HepG2 (cell line): ENCODE data around the gene EXOC3L4. TPM values are rescaled to one million over a fixed set of nuclear protein-coding genes. Genes with fewer than 3 reads are reported as not detected.

ENCODE experiments used
- DNMT3B ChIP-seq: conservative IDR thresholded peaks from 2 replicates; pipeline ENCODE4 v1.6.1; 2016; ENCODE audit warnings: missing biosample characterization, control low read depth
- GMEB2 ChIP-seq: IDR thresholded peaks from 2 replicates; pipeline ENCODE4 v1.6.1; 2016; ENCODE audit warnings: missing biosample characterization, missing genetic modification reagents, low read depth
- HOMEZ ChIP-seq: IDR thresholded peaks from 2 replicates; pipeline ENCODE4 v1.6.1; 2016; ENCODE audit warnings: low read depth
- KLF16 ChIP-seq, 2 experiments: sonication (generic) in 1 of 2; formaldehyde crosslinking in 1 of 2; IDR thresholded peaks; 2 replicates each; pipeline versions ENCODE4 v1.6.1 to v1.8.0; 2016 to 2023; ENCODE audit warnings: missing genetic modification reagents in 2 of 2, missing compliant biosample characterization in 1 of 2
- NR2C2 ChIP-seq: sonication (generic); formaldehyde crosslinking; IDR thresholded peaks from 2 replicates; pipeline ENCODE4 v1.4.0; 2020; ENCODE audit warnings: missing genetic modification reagents, mild to moderate bottlenecking, moderate library complexity, borderline replicate concordance
- NR2F2 ChIP-seq: IDR thresholded peaks from 2 replicates; pipeline ENCODE4 v1.6.1; 2012; ENCODE audit warnings: low read depth, inconsistent platforms, borderline replicate concordance
- PHB2 ChIP-seq: fragments of 450-650 bp; IDR thresholded peaks from 2 replicates; pipeline ENCODE4 v1.6.1; 2018; ENCODE audit not compliant: partially characterized antibody
- SOX6 ChIP-seq, 2 experiments: fragments of 450-650 bp in 1 of 2; sonication (generic) in 1 of 2; formaldehyde crosslinking in 1 of 2; IDR thresholded peaks; 2 replicates each; pipeline versions ENCODE4 v1.4.0 to v1.6.1; 2017 to 2020; ENCODE audit warnings: antibody characterized with exemption in 1 of 2, mild to moderate bottlenecking in 1 of 2, missing genetic modification reagents in 1 of 2
- SP4 ChIP-seq: sonication (generic); formaldehyde crosslinking; IDR thresholded peaks from 2 replicates; pipeline ENCODE4 v1.8.1; 2023; ENCODE audit warnings: mild to moderate bottlenecking, missing genetic modification reagents
- SRSF9 ChIP-seq: fragments of 200-400 bp; formaldehyde crosslinking; IDR thresholded peaks from 2 replicates; pipeline ENCODE4 v1.6.1; 2018; ENCODE audit warnings: borderline replicate concordance, mild to moderate bottlenecking, low read depth, low read length; ENCODE audit not compliant: insufficient read depth, poor library complexity, severe bottlenecking
- SSRP1 ChIP-seq: IDR thresholded peaks from 2 replicates; pipeline ENCODE4 v1.6.1; 2016; ENCODE audit warnings: control low read depth
- STAT6 ChIP-seq: sonication (generic); formaldehyde crosslinking; IDR thresholded peaks from 2 replicates; pipeline ENCODE4 v1.4.0; 2020; ENCODE audit warnings: missing genetic modification reagents, mild to moderate bottlenecking, borderline replicate concordance
- TBP ChIP-seq: sonication (generic); formaldehyde crosslinking; IDR thresholded peaks from 2 replicates; pipeline ENCODE4 v1.5.0; 2020; ENCODE audit warnings: missing genetic modification reagents
- ZBTB1 ChIP-seq: sonication (generic); formaldehyde crosslinking; IDR thresholded peaks from 2 replicates; pipeline ENCODE4 v1.4.0; 2020; ENCODE audit warnings: missing genetic modification reagents, borderline replicate concordance
- ZBTB10 ChIP-seq: sonication (generic); formaldehyde crosslinking; IDR thresholded peaks from 2 replicates; pipeline ENCODE4 v1.4.0; 2020; ENCODE audit warnings: missing genetic modification reagents, borderline replicate concordance
- ZNF354B ChIP-seq: sonication (generic); formaldehyde crosslinking; IDR thresholded peaks from 2 replicates; pipeline ENCODE4 v1.8.0; 2022; ENCODE audit warnings: mild to moderate bottlenecking, missing genetic modification reagents
- ZNF468 ChIP-seq: sonication (generic); formaldehyde crosslinking; IDR thresholded peaks from 2 replicates; pipeline ENCODE4 v1.8.0; 2022; ENCODE audit warnings: mild to moderate bottlenecking, moderate library complexity, missing genetic modification reagents
- ZNF672 ChIP-seq: sonication (generic); formaldehyde crosslinking; IDR thresholded peaks from 2 replicates; pipeline ENCODE4 v1.8.1; 2022; ENCODE audit warnings: missing genetic modification reagents
- ZNF790 ChIP-seq: sonication (generic); formaldehyde crosslinking; IDR thresholded peaks from 2 replicates; pipeline ENCODE4 v1.8.0; 2022; ENCODE audit warnings: missing genetic modification reagents, mild to moderate bottlenecking, borderline replicate concordance
- ZSCAN21 ChIP-seq: sonication (generic); formaldehyde crosslinking; IDR thresholded peaks from 2 replicates; pipeline ENCODE4 v1.8.0; 2022; ENCODE audit warnings: mild to moderate bottlenecking, missing genetic modification reagents, moderate library complexity, borderline replicate concordance
- polyA plus RNA-seq, 8 experiments: library from polyadenylated mRNA; depleted of rRNA in 3 of 8; stranded (reverse) in 7 of 8; unstranded in 1 of 8; fragments of >200 nt; fragmentation: Illumina TruSeq in 4 of 8; extraction: Trizol in 4 of 8; gene quantifications; 2 replicates each; pipeline versions ENCODE4 v1.2.1 to v1.2.3, GENCODE V29; 2011 to 2016; ENCODE audit warnings: low read depth in 4 of 8, missing spikeins in 1 of 8, mixed read lengths in 1 of 8; ENCODE audit not compliant: insufficient read depth in 1 of 8
- total RNA-seq, 5 experiments: library from RNA; depleted of rRNA; stranded (reverse); fragments of >200 nt; fragmentation: Illumina TruSeq; extraction: Trizol; gene quantifications; 2 replicates each; pipeline ENCODE4 v1.2.3, GENCODE V29; 2016; ENCODE audit warnings: low read depth in 1 of 5

EXOC3L4 gene
- total and polyA plus RNA-seq, 2 of the 13 experiments (the other 11 are each of a cell fraction or from before 2014, with no cell fraction given) = 11.8 to 27.0 TPM

- peak; percentile 39 for TF ChIP-seq HOMEZ (CRISPR knock-in tag)
- TF ChIP-seq ZNF468 (CRISPR knock-in tag) = no peak
- TF ChIP-seq ZSCAN21 = peak; percentile 96
- TF ChIP-seq SP4 (CRISPR knock-in tag) = peak; percentile 38; the same call in 1 of the 2 replicates
- no peak for TF ChIP-seq TBP (CRISPR knock-in tag)
- TF ChIP-seq KLF16 (CRISPR knock-in tag; IDR thresholded peaks at IDR 0.05) = peak in 1 of 2 experiments; percentile 83; a peak in 2 of 4 replicates
- TF ChIP-seq ZNF790 (CRISPR knock-in tag) = 0 out of 2 replicates have a peak, but pooled peaks have one; percentile 12
- 0 out of 2 replicates have a peak, but pooled peaks have one; percentile 54 for TF ChIP-seq SSRP1
- peak; percentile 94 for TF ChIP-seq ZBTB10 (CRISPR knock-in tag)
- TF ChIP-seq DNMT3B (CRISPR knock-in tag) = no peak
- TF ChIP-seq NR2F2 = peak; percentile 91
- TF ChIP-seq ZNF354B (CRISPR knock-in tag) = no peak
- TF ChIP-seq PHB2 = no peak
- no peak for TF ChIP-seq ZNF672 (CRISPR knock-in tag)
- TF ChIP-seq GMEB2 = no peak
- no peak for TF ChIP-seq SOX6 (IDR thresholded peaks at IDR 0.05)
- peak; percentile 89 for TF ChIP-seq SOX6 (CRISPR knock-in tag; IDR thresholded peaks at IDR 0.05)
- peak; percentile 90 for TF ChIP-seq NR2C2 (CRISPR knock-in tag)
- no peak for TF ChIP-seq SRSF9
- peak; percentile 72; the same call in 1 of the 2 replicates for TF ChIP-seq STAT6 (CRISPR knock-in tag)
- TF ChIP-seq ZBTB1 (CRISPR knock-in tag) = no peak
Observed at GRCh38 chr14:103100281-103101121, 6.0 kb downstream of the EXOC3L4 start (continued).
